ENCODE results near the gene HNRNPL.
"Not testable (repeated sequence)": the region's sequence is repeated elsewhere in the genome, so short reads cannot be mapped to it uniquely, and the experiment has no call there.

Gene HNRNPL

GRCh38 chr19:38843175-38843758 lies 6.5 kb downstream of the HNRNPL start:
- DNase-seq = no peak

- no peak for DNase-seq
Measured at GRCh38 chr19:38842439-38843174, 7.2 kb downstream of the HNRNPL start.

GRCh38 chr19:38841787-38842438 lies 7.9 kb downstream of the HNRNPL start:
- DNase-seq = no peak

- no peak for DNase-seq
Measured at GRCh38 chr19:38841180-38841766, 8.5 kb downstream of the HNRNPL start.

- DNase-seq = no peak
Measured at GRCh38 chr19:38840583-38840968, 9.2 kb downstream of the HNRNPL start.

GRCh38 chr19:38839816-38840582 lies 9.8 kb downstream of the HNRNPL start:
- DNase-seq = no peak

GRCh38 chr19:38838986-38839761 lies 10.6 kb downstream of the HNRNPL start:
- no peak for DNase-seq

- no peak for DNase-seq
Measured at GRCh38 chr19:38838208-38838985, 11.4 kb downstream of the HNRNPL start.

GRCh38 chr19:38837656-38838121 lies 12.1 kb downstream of the HNRNPL start:
- no peak for DNase-seq

GRCh38 chr19:38836983-38837626 lies 12.7 kb downstream of the HNRNPL start:
- DNase-seq = no peak

- no peak for DNase-seq
Measured at GRCh38 chr19:38836159-38836982, 13.4 kb downstream of the HNRNPL start.

- DNase-seq = no peak
Measured at GRCh38 chr19:38834590-38834989, 15.2 kb downstream of the HNRNPL start.

- no peak for DNase-seq
Measured at GRCh38 chr19:38834104-38834490, 15.7 kb downstream of the HNRNPL start.

- DNase-seq = no peak
Measured at GRCh38 chr19:38833092-38833425, 16.7 kb downstream of the HNRNPL start.

- peak; percentile 42 for DNase-seq
Measured at GRCh38 chr19:38831142-38831605, 18.6 kb downstream of the HNRNPL start.

- DNase-seq = no peak
Measured at GRCh38 chr19:38830039-38830733, 19.6 kb downstream of the HNRNPL start.

- not testable (repeated sequence) for DNase-seq
Measured at GRCh38 chr19:38829203-38829602, 20.6 kb downstream of the HNRNPL start.

- DNase-seq = no peak
Measured at GRCh38 chr19:38826856-38827551, 22.8 kb downstream of the HNRNPL start.

- DNase-seq = not testable (repeated sequence)
Measured at GRCh38 chr19:38825936-38826335, 23.9 kb downstream of the HNRNPL start.

Data from NCI-H2029 treated with DMSO at 0.1 percent for 48 hours (cell line).